Osteoblast (primary cell): ENCODE data around the gene NTRK2. TPM values are rescaled to one million over a fixed set of nuclear protein-coding genes. Genes with fewer than 3 reads are reported as not detected.

ENCODE experiments used
- DNase-seq: peaks from one replicate; pipeline ENCODE4 v3.0.0; 2011; ENCODE audit warnings: low spot score, mixed read lengths; ENCODE audit not compliant: insufficient read length; ENCODE audit errors: missing footprints
- H2AFZ ChIP-seq: 2 replicates; pipeline ENCODE4 v1.6.0; 2011; ENCODE audit warnings: mild to moderate bottlenecking, low read length
- H3K27ac ChIP-seq: 2 replicates; pipeline ENCODE4 v1.5.1; 2011; ENCODE audit warnings: mild to moderate bottlenecking, low read depth, low read length, moderate library complexity
- H3K27me3 ChIP-seq: 2 replicates; pipeline ENCODE4 v1.6.0; 2012; ENCODE audit warnings: mild to moderate bottlenecking, control low read depth, inconsistent platforms, low read length, moderate library complexity; ENCODE audit not compliant: insufficient read depth
- H3K36me3 ChIP-seq: 2 replicates; pipeline ENCODE4 v1.5.1; 2011; ENCODE audit warnings: mild to moderate bottlenecking, low read length, control low read depth, moderate library complexity; ENCODE audit not compliant: insufficient read depth
- H3K4me1 ChIP-seq: 2 replicates; pipeline ENCODE4 v1.5.1; 2011; ENCODE audit warnings: mild to moderate bottlenecking, low read length, control low read depth, moderate library complexity; ENCODE audit not compliant: insufficient read depth
- H3K4me2 ChIP-seq: 2 replicates; pipeline ENCODE4 v1.6.0; 2011; ENCODE audit warnings: mild to moderate bottlenecking, low read length; ENCODE audit not compliant: insufficient read depth
- H3K4me3 ChIP-seq: fragments of 200-600 bp; sonication (generic); 3 replicates; pipeline ENCODE4 v1.5.1; 2012; ENCODE audit warnings: mild to moderate bottlenecking, low read length, inconsistent platforms; ENCODE audit not compliant: insufficient read depth
- H3K79me2 ChIP-seq: 2 replicates; pipeline ENCODE4 v1.6.0; 2012; ENCODE audit warnings: mild to moderate bottlenecking, low read length, control low read depth, inconsistent platforms; ENCODE audit not compliant: insufficient read depth
- H3K9me3 ChIP-seq: 2 replicates; pipeline ENCODE4 v1.5.1; 2011; ENCODE audit warnings: low read depth, low read length, control low read depth
- H4K20me1 ChIP-seq: 2 replicates; pipeline ENCODE4 v1.6.0; 2012; ENCODE audit warnings: mild to moderate bottlenecking, low read length, control low read depth; ENCODE audit not compliant: insufficient read depth
- CTCF ChIP-seq: IDR thresholded peaks from 2 replicates; pipeline ENCODE4 v1.5.1; 2011; ENCODE audit warnings: mild to moderate bottlenecking, low read depth, low read length, moderate library complexity; ENCODE audit errors: extremely low read depth
- total RNA-seq: library from RNA; depleted of rRNA; stranded (reverse); fragments of >200 nt; gene quantifications from 2 replicates; pipeline ENCODE4 v1.2.3, GENCODE V29; 2012

The NTRK2 gene
- total RNA-seq, 1 donor: 3.3 TPM

- Histone ChIP-seq H3K27me3 (no peaks in the 10 kb centered on the region), H3K79me2 (no peaks in the 10 kb centered on the region), H2AFZ (no peak overlapping the region), H3K4me2 (no peak overlapping the region), H3K27ac (no peak overlapping the region), H3K36me3 (no peaks in the 10 kb centered on the region), H3K4me1 (no peaks in the 10 kb centered on the region), H4K20me1 (no peaks in the 10 kb centered on the region), H3K4me3 (no peak overlapping the region), H3K9me3 (no peaks in the 10 kb centered on the region)
- DNase-seq: no peak
- TF ChIP-seq CTCF: no peak
Observed at GRCh38 chr9:85045271-85045670, 375.7 kb downstream of the NTRK2 start.

- TF ChIP-seq CTCF: no peak
- Histone ChIP-seq H2AFZ (no peak overlapping the region), H3K27me3 (no peaks in the 10 kb centered on the region), H3K27ac (no peak overlapping the region), H3K4me2 (no peak overlapping the region), H3K36me3 (no peaks in the 10 kb centered on the region), H4K20me1 (no peaks in the 10 kb centered on the region), H3K4me3 (no peak overlapping the region), H3K9me3 (no peaks in the 10 kb centered on the region), H3K79me2 (no peaks in the 10 kb centered on the region), H3K4me1 (no peaks in the 10 kb centered on the region)
- no peak for DNase-seq
Observed at GRCh38 chr9:85046475-85046874, 376.9 kb downstream of the NTRK2 start.

- Histone ChIP-seq H3K9me3 (no peaks in the 10 kb centered on the region), H4K20me1 (no peaks in the 10 kb centered on the region), H3K79me2 (no peaks in the 10 kb centered on the region), H3K4me2 (no peak overlapping the region), H3K4me3 (no peak overlapping the region), H3K4me1 (no peaks in the 10 kb centered on the region), H2AFZ (no peak overlapping the region), H3K27ac (no peak overlapping the region), H3K36me3 (no peaks in the 10 kb centered on the region), H3K27me3 (no peaks in the 10 kb centered on the region)
- no peak for DNase-seq
- TF ChIP-seq CTCF: no peak
Observed at GRCh38 chr9:85053206-85053786, 383.8 kb downstream of the NTRK2 start.

GRCh38 chr9:85054017-85054416 lies 384.5 kb downstream of the NTRK2 start:
- no peak for DNase-seq
- H3K9me3 ChIP-seq: no peaks in the 10 kb centered on the region
- no peak for TF ChIP-seq CTCF
- H3K4me3 ChIP-seq: no peak overlapping the region
- H3K36me3 ChIP-seq: no peaks in the 10 kb centered on the region
- no peaks in the 10 kb centered on the region for H3K27me3 ChIP-seq
- no peak overlapping the region for H3K4me2 ChIP-seq
- no peaks in the 10 kb centered on the region for H3K4me1 ChIP-seq
- H2AFZ ChIP-seq: no peak overlapping the region
- H3K27ac ChIP-seq: no peak overlapping the region
- H4K20me1 ChIP-seq: no peaks in the 10 kb centered on the region
- no peaks in the 10 kb centered on the region for H3K79me2 ChIP-seq
